OCI-LY1 (cell line): ENCODE data around the gene MAPKAPK3.

ENCODE experiments used
- H2AFZ ChIP-seq: fragments of 200-600 bp; sonication (generic), shearing (Covaris generic); 2 replicates; pipeline ENCODE4 v1.6.0; 2014; ENCODE audit warnings: antibody characterized with exemption, mild to moderate bottlenecking, low read length
- H3F3A ChIP-seq: fragments of 200-600 bp; sonication (generic), shearing (Covaris generic); 2 replicates; pipeline ENCODE4 v1.6.0; 2014; ENCODE audit warnings: mild to moderate bottlenecking, antibody characterized with exemption, low read length, moderate library complexity; ENCODE audit not compliant: insufficient read depth
- H3K27ac ChIP-seq: fragments of 200-600 bp; sonication (generic); 2 replicates; pipeline ENCODE4 v1.5.1; 2014; ENCODE audit warnings: low read length, mixed run types, mild to moderate bottlenecking, low read depth; ENCODE audit not compliant: poor library complexity, severe bottlenecking
- H3K27me3 ChIP-seq: fragments of 200-600 bp; sonication (generic); 2 replicates; pipeline ENCODE4 v1.6.0; 2014; ENCODE audit warnings: antibody characterized with exemption, mild to moderate bottlenecking, low read length, moderate library complexity; ENCODE audit not compliant: insufficient read depth
- H3K36me3 ChIP-seq: fragments of 200-600 bp; sonication (generic); 2 replicates; pipeline ENCODE4 v1.6.1; 2014; ENCODE audit warnings: mild to moderate bottlenecking, antibody characterized with exemption, low read length, moderate library complexity, mixed read lengths; ENCODE audit not compliant: insufficient read depth
- H3K4me1 ChIP-seq: fragments of 200-600 bp; sonication (generic); 2 replicates; pipeline ENCODE4 v1.5.1; 2014; ENCODE audit warnings: mild to moderate bottlenecking, low read length, moderate library complexity; ENCODE audit not compliant: insufficient read depth, severe bottlenecking
- H3K4me2 ChIP-seq: fragments of 200-600 bp; sonication (generic), shearing (Covaris generic); 2 replicates; pipeline ENCODE4 v1.6.1; 2014; ENCODE audit warnings: low read length
- H3K4me3 ChIP-seq: fragments of 200-600 bp; sonication (generic); 2 replicates; pipeline ENCODE4 v1.5.1; 2014; ENCODE audit warnings: low read length, low read depth, mild to moderate bottlenecking, mixed read lengths; ENCODE audit not compliant: poor library complexity, severe bottlenecking
- H3K79me2 ChIP-seq: fragments of 200-600 bp; shearing (Covaris generic); 2 replicates; pipeline ENCODE4 v1.6.1; 2016; ENCODE audit warnings: mixed run types, low read length, mixed read lengths; ENCODE audit not compliant: insufficient read depth
- H3K9ac ChIP-seq: fragments of 200-600 bp; sonication (generic), shearing (Covaris generic); 2 replicates; pipeline ENCODE4 v1.6.1; 2014; ENCODE audit warnings: mild to moderate bottlenecking, low read length, mixed read lengths
- H3K9me2 ChIP-seq: fragments of 200-600 bp; sonication (generic), shearing (Covaris generic); 2 replicates; pipeline ENCODE4 v1.6.1; 2014; ENCODE audit warnings: low read depth, mild to moderate bottlenecking, low read length, mixed read lengths
- H3K9me3 ChIP-seq: fragments of 200-600 bp; shearing (Covaris generic); 2 replicates; pipeline ENCODE4 v1.6.1; 2014; ENCODE audit warnings: low read length, mixed read lengths
- H4K20me1 ChIP-seq: fragments of 200-600 bp; sonication (generic), shearing (Covaris generic); 2 replicates; pipeline ENCODE4 v1.6.0; 2016; ENCODE audit warnings: mild to moderate bottlenecking, low read length; ENCODE audit not compliant: insufficient read depth
- EZH2 ChIP-seq: fragments of 200-600 bp; sonication (generic), shearing (Covaris generic); IDR thresholded peaks from 2 replicates; pipeline ENCODE4 v1.8.0; 2017; ENCODE audit warnings: borderline replicate concordance, mixed run types, mild to moderate bottlenecking, antibody characterized with exemption, low read length, moderate library complexity, mixed read lengths
- TF ChIP-seq, protein P1 (sequence below): fragments of 200-600 bp; sonication (generic), shearing (Covaris generic); IDR thresholded peaks from 2 replicates; pipeline ENCODE4 v1.5.1; 2017; ENCODE audit warnings: mild to moderate bottlenecking, antibody characterized with exemption, low read length, moderate library complexity, mixed read lengths

MAPKAPK3 gene

DNA sequence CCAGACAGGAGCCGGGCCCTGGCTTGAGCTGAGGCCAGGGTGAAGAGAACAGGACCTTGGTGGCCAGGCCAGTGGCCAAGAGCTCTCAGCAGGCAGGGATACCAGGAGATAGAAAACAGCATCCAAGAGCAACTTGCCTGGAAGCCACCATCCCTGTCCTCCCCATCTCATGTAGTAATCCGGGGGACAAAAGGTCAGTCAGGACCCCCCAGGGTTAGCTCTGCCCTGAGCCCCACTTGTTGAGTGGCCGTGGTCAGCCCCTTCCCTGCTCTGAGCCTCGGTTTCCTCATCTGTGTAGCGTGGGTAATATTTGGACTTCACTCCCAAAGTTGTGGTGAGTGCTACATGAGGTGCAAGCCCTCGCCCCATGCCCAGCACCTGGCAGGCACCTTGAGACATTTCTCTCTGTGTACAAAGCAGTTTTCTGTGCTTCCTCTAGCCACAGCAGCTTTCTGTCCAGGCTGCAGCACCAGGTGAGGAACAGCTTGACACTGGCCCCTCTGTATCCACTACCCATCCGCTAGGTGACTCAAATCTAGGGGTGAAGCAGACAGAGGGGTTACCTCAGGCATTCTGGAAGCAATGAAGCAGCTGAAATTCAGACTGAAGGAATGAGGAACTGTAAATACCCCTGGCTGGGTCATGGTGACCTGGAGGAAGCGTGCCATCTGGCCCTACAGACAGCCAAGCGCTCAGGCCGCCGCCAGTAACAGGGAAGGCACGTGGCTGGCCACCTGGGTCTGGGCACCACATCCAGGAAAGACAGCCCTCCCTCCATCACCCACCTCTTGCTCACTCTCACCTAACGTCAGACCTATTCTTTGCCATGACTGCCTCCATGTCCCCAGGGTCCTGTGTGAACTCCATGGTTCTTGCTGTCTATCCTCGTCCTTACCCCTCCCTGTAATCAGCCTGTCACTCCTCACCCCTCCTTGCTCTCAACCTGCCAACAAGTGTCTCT is 12.0 kb upstream of the MAPKAPK3 start:
- Histone ChIP-seq H3K9me3 (no peaks in the 10 kb centered on the region), H3K27ac (no peak overlapping the region), H3K79me2 (no peaks in the 10 kb centered on the region), H3K9me2 (no peaks in the 10 kb centered on the region), H3K4me1 (no peaks in the 10 kb centered on the region), H3K4me3 (no peak overlapping the region), H2AFZ (no peak overlapping the region), H3K36me3 (no peaks in the 10 kb centered on the region), H3K4me2 (no peak overlapping the region), H3F3A (no peaks in the 10 kb centered on the region), H3K9ac (no peak overlapping the region), H4K20me1 (no peaks in the 10 kb centered on the region), H3K27me3 (no peaks in the 10 kb centered on the region)
- TF ChIP-seq EZH2: no peak
- TF ChIP-seq, protein P1, sequence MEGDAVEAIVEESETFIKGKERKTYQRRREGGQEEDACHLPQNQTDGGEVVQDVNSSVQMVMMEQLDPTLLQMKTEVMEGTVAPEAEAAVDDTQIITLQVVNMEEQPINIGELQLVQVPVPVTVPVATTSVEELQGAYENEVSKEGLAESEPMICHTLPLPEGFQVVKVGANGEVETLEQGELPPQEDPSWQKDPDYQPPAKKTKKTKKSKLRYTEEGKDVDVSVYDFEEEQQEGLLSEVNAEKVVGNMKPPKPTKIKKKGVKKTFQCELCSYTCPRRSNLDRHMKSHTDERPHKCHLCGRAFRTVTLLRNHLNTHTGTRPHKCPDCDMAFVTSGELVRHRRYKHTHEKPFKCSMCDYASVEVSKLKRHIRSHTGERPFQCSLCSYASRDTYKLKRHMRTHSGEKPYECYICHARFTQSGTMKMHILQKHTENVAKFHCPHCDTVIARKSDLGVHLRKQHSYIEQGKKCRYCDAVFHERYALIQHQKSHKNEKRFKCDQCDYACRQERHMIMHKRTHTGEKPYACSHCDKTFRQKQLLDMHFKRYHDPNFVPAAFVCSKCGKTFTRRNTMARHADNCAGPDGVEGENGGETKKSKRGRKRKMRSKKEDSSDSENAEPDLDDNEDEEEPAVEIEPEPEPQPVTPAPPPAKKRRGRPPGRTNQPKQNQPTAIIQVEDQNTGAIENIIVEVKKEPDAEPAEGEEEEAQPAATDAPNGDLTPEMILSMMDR: no peak

DNA sequence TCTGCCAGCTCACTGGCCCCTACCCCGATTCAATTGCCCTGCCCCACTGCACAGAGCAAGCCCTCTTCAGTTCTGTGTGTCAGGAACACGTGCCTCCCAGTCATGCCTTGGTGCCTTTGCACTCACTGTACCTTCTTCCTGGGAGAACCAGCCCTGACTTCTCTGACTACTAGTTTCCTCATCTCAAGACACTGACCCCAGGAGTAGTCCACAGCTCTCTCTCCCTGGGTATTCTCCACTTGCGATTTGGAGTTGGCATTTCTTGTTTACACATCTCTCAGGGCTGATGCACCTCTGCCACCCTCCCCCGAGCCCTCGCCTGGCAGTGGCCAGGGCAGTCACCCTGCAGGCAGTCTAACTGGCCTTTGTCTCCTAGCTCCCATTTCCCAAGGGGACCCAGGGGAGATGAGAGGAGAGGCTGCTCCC is 11.0 kb upstream of the MAPKAPK3 start:
- no peaks in the 10 kb centered on the region for H3K9me3 ChIP-seq
- H3K4me2 ChIP-seq: no peak overlapping the region
- no peak overlapping the region for H3K27ac ChIP-seq
- H3K27me3 ChIP-seq: peaks cover 7% of the 10 kb centered on the region; the same call in 1 of the 2 replicates
- no peak overlapping the region for H3K9ac ChIP-seq
- no peaks in the 10 kb centered on the region for H4K20me1 ChIP-seq
- H3F3A ChIP-seq: no peaks in the 10 kb centered on the region
- no peaks in the 10 kb centered on the region for H3K79me2 ChIP-seq
- no peak overlapping the region for H2AFZ ChIP-seq
- H3K36me3 ChIP-seq: no peaks in the 10 kb centered on the region
- H3K4me3 ChIP-seq: no peak overlapping the region
- no peaks in the 10 kb centered on the region for H3K9me2 ChIP-seq
- TF ChIP-seq EZH2: no peak
- H3K4me1 ChIP-seq: peaks cover under 1% of the 10 kb centered on the region

DNA sequence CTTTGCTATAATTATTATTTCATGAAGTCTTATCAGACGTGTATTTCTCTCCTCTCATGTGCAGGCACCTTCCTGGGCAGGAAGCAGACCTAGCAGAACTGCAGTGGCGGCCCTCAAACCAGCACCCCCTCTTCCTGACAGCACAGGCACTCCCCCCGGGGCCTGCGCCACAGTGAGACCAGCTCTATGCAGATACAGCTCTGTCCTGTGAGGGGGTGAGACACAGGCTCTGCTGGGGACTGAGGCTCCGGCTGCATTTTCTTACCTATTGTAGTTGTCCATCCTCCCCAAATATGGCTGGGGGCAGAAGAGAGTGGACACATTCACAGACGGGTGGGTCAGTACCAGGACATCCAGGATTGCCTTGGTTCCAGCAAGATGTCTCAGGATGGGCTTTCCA is 10.4 kb upstream of the MAPKAPK3 start:
- H3K27me3 ChIP-seq: peaks cover 10% of the 10 kb centered on the region; the same call in 1 of the 2 replicates
- no peaks in the 10 kb centered on the region for H3K36me3 ChIP-seq
- H3K4me2 ChIP-seq: no peak overlapping the region
- H4K20me1 ChIP-seq: no peaks in the 10 kb centered on the region
- no peak overlapping the region for H3K9ac ChIP-seq
- TF ChIP-seq, protein P1: no peak
- no peak for TF ChIP-seq EZH2
- H3K4me1 ChIP-seq: peaks cover 6% of the 10 kb centered on the region
- H3K9me2 ChIP-seq: no peaks in the 10 kb centered on the region
- no peaks in the 10 kb centered on the region for H3F3A ChIP-seq
- no peak overlapping the region for H2AFZ ChIP-seq
- H3K9me3 ChIP-seq: no peaks in the 10 kb centered on the region
- no peaks in the 10 kb centered on the region for H3K79me2 ChIP-seq
- no peak overlapping the region for H3K4me3 ChIP-seq
- H3K27ac ChIP-seq: no peak overlapping the region
